HEK293 (cell line): ENCODE results near the gene TP53BP2.

ENCODE experiments used
- CTCF ChIA-PET: fragments of 350-600 bp; formaldehyde crosslinking; extraction: SDS; loops from one replicate; lab custom pipeline; 2021; ENCODE audit warnings: antibody characterized with exemption; lab: Yijun Ruan, JAX
- POLR2A ChIA-PET: fragments of 300-600 bp; formaldehyde crosslinking; extraction: SDS; loops from one replicate; lab custom pipeline; 2020; ENCODE audit warnings: antibody characterized with exemption, inconsistent platforms; lab: Yijun Ruan, JAX
- H3K27ac ChIP-seq: fragments of 200-500 bp; sonication (Bioruptor generic); 2 replicates; pipeline ENCODE4 v1.5.1; 2014; ENCODE audit warnings: low read depth, low read length, control low read depth, inconsistent platforms; ENCODE audit errors: extremely low read depth
- H3K36me3 ChIP-seq, 2 experiments: fragments of 200-500 bp in 1 of 2; sonication (Bioruptor generic) in 1 of 2; 1 replicate in 1 of 2; 2 replicates in 1 of 2; pipeline ENCODE4 v1.5.1; 2014 to 2017; ENCODE audit warnings: inconsistent platforms in 2 of 2, low read length in 2 of 2; ENCODE audit not compliant: control insufficient read depth in 2 of 2, insufficient read depth in 1 of 2
- H3K4me1 ChIP-seq: fragments of 200-500 bp; sonication (Bioruptor generic); 2 replicates; pipeline ENCODE4 v1.5.1; 2014; ENCODE audit warnings: mild to moderate bottlenecking, low read length, inconsistent platforms; ENCODE audit not compliant: control insufficient read depth, insufficient read depth
- H3K4me3 ChIP-seq: 2 replicates; pipeline ENCODE4 v1.5.1; 2011; ENCODE audit warnings: low read depth, mild to moderate bottlenecking, control low read depth, low read length, moderate library complexity
- H3K9me3 ChIP-seq: fragments of 200-500 bp; sonication (Bioruptor generic); 2 replicates; pipeline ENCODE4 v1.5.1; 2014; ENCODE audit warnings: low read depth, low read length, inconsistent platforms; ENCODE audit not compliant: control insufficient read depth, insufficient read depth
- BCL11A ChIP-seq: fragments of 450-650 bp; formaldehyde crosslinking; IDR thresholded peaks from 2 replicates; pipeline ENCODE4 v1.5.1; 2016; ENCODE audit warnings: low read depth, missing biosample characterization, missing genetic modification characterization
- GLIS1 ChIP-seq: fragments of 450-650 bp; formaldehyde crosslinking; IDR thresholded peaks from 2 replicates; pipeline ENCODE4 v1.5.1; 2016; ENCODE audit warnings: missing biosample characterization, missing genetic modification characterization
- KLF8 ChIP-seq: fragments of 450-650 bp; formaldehyde crosslinking; IDR thresholded peaks from 2 replicates; pipeline ENCODE4 v1.5.1; 2016; ENCODE audit warnings: missing biosample characterization, missing genetic modification characterization
- PATZ1 ChIP-seq: fragments of 450-650 bp; formaldehyde crosslinking; IDR thresholded peaks from 2 replicates; pipeline ENCODE4 v1.5.1; 2016; ENCODE audit warnings: missing biosample characterization, missing genetic modification characterization
- PRDM2 ChIP-seq: fragments of 450-650 bp; formaldehyde crosslinking; IDR thresholded peaks from 2 replicates; pipeline ENCODE4 v1.5.1; 2016; ENCODE audit warnings: missing biosample characterization, missing genetic modification characterization, borderline replicate concordance
- PRDM4 ChIP-seq: fragments of 450-650 bp; formaldehyde crosslinking; IDR thresholded peaks from 2 replicates; pipeline ENCODE4 v1.5.1; 2017; ENCODE audit warnings: missing biosample characterization, missing genetic modification characterization
- PRDM6 ChIP-seq: fragments of 450-650 bp; formaldehyde crosslinking; IDR thresholded peaks from 2 replicates; pipeline ENCODE4 v1.5.1; 2017; ENCODE audit warnings: missing biosample characterization, missing genetic modification characterization
- SCRT1 ChIP-seq: fragments of 450-650 bp; formaldehyde crosslinking; IDR thresholded peaks from 2 replicates; pipeline ENCODE4 v1.5.1; 2016; ENCODE audit warnings: missing biosample characterization, missing genetic modification characterization, borderline replicate concordance
- SP7 ChIP-seq: fragments of 450-650 bp; formaldehyde crosslinking; IDR thresholded peaks from 2 replicates; pipeline ENCODE4 v1.5.1; 2016; ENCODE audit warnings: missing biosample characterization, missing genetic modification characterization
- ZBTB17 ChIP-seq: fragments of 450-650 bp; formaldehyde crosslinking; IDR thresholded peaks from 2 replicates; pipeline ENCODE4 v1.5.1; 2016; ENCODE audit warnings: missing biosample characterization, missing genetic modification characterization
- ZIC2 ChIP-seq: fragments of 450-650 bp; formaldehyde crosslinking; IDR thresholded peaks from 2 replicates; pipeline ENCODE4 v1.5.1; 2016; ENCODE audit warnings: missing biosample characterization, missing genetic modification characterization
- ZNF214 ChIP-seq: fragments of 450-650 bp; formaldehyde crosslinking; IDR thresholded peaks from 2 replicates; pipeline ENCODE4 v1.5.1; 2017; ENCODE audit warnings: missing biosample characterization, mild to moderate bottlenecking, missing genetic modification characterization, borderline replicate concordance
- ZNF280D ChIP-seq: fragments of 450-650 bp; formaldehyde crosslinking; IDR thresholded peaks from 2 replicates; pipeline ENCODE4 v1.5.1; 2016; ENCODE audit warnings: missing biosample characterization, missing genetic modification characterization
- ZNF398 ChIP-seq: fragments of 450-650 bp; formaldehyde crosslinking; IDR thresholded peaks from 2 replicates; pipeline ENCODE4 v1.5.1; 2017; ENCODE audit warnings: missing biosample characterization, missing genetic modification characterization
- ZNF426 ChIP-seq: fragments of 450-650 bp; formaldehyde crosslinking; IDR thresholded peaks from 2 replicates; pipeline ENCODE4 v1.5.1; 2017; ENCODE audit warnings: missing biosample characterization, missing genetic modification characterization, mild to moderate bottlenecking, inconsistent platforms, moderate library complexity
- ZNF473 ChIP-seq: fragments of 450-650 bp; formaldehyde crosslinking; IDR thresholded peaks from 2 replicates; pipeline ENCODE4 v1.5.1; 2017; ENCODE audit warnings: missing biosample characterization, missing genetic modification characterization
- ZNF558 ChIP-seq: fragments of 450-650 bp; formaldehyde crosslinking; IDR thresholded peaks from 2 replicates; pipeline ENCODE4 v1.5.1; 2016; ENCODE audit warnings: missing biosample characterization, missing genetic modification characterization
- ZNF658 ChIP-seq: fragments of 450-650 bp; formaldehyde crosslinking; IDR thresholded peaks from 2 replicates; pipeline ENCODE4; 2016; ENCODE audit warnings: missing biosample characterization, missing genetic modification characterization
- ZNF76 ChIP-seq: fragments of 450-650 bp; formaldehyde crosslinking; IDR thresholded peaks from 2 replicates; pipeline ENCODE4; 2016; ENCODE audit warnings: low read depth, missing biosample characterization, missing genetic modification characterization, borderline replicate concordance
- ZNF830 ChIP-seq: fragments of 450-650 bp; IDR thresholded peaks from 2 replicates; pipeline ENCODE4 v1.5.0; 2018; ENCODE audit warnings: missing biosample characterization, missing genetic modification characterization, low read depth, mild to moderate bottlenecking, moderate library complexity
- ZNF837 ChIP-seq: fragments of 450-650 bp; formaldehyde crosslinking; IDR thresholded peaks from 2 replicates; pipeline ENCODE4 v1.5.1; 2016; ENCODE audit warnings: missing biosample characterization, missing genetic modification characterization

TP53BP2 gene

GRCh38 chr1:223775711-223776074, 70.1 kb downstream of the TP53BP2 start:
- Histone ChIP-seq H3K9me3 (no peaks in the 10 kb centered on the region), H3K4me3 (no peak overlapping the region), H3K4me1 (peaks cover 15% of the 10 kb centered on the region), H3K27ac (no peak overlapping the region), H3K36me3 (peaks cover 57 to 75% of the 10 kb centered on the region in 2 experiments)
- ChIA-PET POLR2A (interaction anchor here (0.6 to 1.3 kb wide), 3 partner anchors 10 to 60 kb away, joined by 3 read pairs; no protein-coding TSS in a partner anchor), CTCF (interaction anchor here (0.6 to 4.3 kb wide), 6 partner anchors 8 to 273 kb away, joined by 3 to 16 read pairs (median 4); partner anchors contain the start of gene CAPN2)
- TF ChIP-seq ZNF830 (tag by site-specific recombination) (no peak), SCRT1 (tag by site-specific recombination) (no peak), ZNF280D (tag by site-specific recombination) (no peak), ZBTB17 (tag by site-specific recombination) (no peak), ZNF837 (tag by site-specific recombination) (no peak), PRDM6 (no peak), ZNF398 (tag by site-specific recombination) (no peak), ZNF76 (tag by site-specific recombination) (no peak), ZNF473 (tag by site-specific recombination) (no peak), PRDM4 (tag by site-specific recombination) (no peak), ZNF658 (tag by site-specific recombination) (no peak), KLF8 (tag by site-specific recombination) (no peak), ZNF214 (tag by site-specific recombination) (no peak), PATZ1 (tag by site-specific recombination) (no peak), ZNF426 (tag by site-specific recombination) (no peak), SP7 (peak; percentile 80), ZNF558 (no peak), GLIS1 (peak; percentile 92), ZIC2 (peak; percentile 72), BCL11A (tag by site-specific recombination) (no peak), PRDM2 (tag by site-specific recombination) (no peak)
